Activated CD4-positive, alpha-beta T cell treated with anti-CD3 and anti-CD28 coated beads, Interleukin-2, amount 50 U/mL, for 48 hours (primary cell): Measurements from ENCODE around the gene AMOTL1.
A peak's percentile ranks its signal among the peaks of the same experiment; 100 is the strongest.
"Not testable (repeated sequence)": the region's sequence is repeated elsewhere in the genome, so short reads cannot be mapped to it uniquely, and the experiment has no call there.

Source experiments
- DNase-seq, 2 experiments: peaks; one replicate each; pipeline ENCODE4 v3.0.0-alpha.2; 2020

The AMOTL1 gene

DNA sequence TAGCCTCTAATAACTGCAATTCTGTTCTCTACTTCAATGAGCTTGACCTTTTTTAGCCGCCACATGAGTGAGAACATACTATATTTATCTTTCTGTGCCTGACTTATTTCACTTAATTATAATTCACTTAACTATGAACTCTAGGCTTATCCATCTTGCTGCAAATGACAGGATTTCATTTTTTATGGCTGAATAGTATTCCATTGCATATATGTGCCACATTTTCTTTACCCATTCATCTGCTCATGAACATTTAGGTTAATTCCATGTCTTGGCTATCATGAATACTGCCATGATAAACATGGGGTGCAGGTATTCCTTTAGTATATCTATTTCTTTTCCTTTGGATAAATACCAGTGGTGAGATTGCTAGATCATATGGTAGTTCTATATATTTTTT is 120.0 kb downstream of the AMOTL1 start:
- DNase-seq = no peak

DNA sequence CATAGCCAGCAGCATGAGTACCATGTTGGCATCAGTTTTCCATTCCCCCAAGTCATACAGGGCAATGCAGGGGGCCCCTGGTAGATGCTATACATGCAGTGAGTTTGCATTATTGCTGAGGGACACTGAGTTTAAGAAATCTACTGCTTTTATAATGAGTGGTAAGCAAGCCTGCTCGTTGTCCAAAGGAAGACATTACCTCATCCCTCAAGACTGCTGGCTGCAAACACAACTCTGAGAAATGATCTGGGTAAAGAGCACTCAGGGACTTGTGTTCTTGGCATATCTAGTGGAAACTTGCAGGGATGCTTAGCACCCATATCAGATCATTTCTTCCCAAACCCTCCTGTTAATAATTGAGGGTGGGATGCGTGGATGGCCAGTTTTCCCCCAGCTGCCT is 127.3 kb downstream of the AMOTL1 start:
- no peak for DNase-seq

DNA sequence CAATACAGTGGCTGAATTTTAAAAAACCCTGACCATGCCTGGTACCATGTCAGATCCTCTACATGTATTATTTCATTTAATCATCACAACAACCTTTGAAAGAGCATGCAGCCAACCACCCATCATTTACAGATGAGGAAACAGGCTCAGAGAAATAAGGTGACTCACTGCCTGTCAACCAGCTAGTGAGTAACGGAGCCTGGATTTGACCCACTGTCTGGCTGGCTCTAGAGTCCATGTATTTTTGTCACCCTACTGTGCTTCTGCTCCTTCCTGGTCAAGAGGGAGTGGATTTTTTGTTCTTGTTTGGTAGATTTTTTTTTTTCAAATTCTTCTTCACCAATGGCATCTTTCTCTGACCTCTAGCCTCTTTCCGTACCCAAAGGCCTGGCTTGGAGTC is 127.8 kb downstream of the AMOTL1 start:
- no peak for DNase-seq

DNA sequence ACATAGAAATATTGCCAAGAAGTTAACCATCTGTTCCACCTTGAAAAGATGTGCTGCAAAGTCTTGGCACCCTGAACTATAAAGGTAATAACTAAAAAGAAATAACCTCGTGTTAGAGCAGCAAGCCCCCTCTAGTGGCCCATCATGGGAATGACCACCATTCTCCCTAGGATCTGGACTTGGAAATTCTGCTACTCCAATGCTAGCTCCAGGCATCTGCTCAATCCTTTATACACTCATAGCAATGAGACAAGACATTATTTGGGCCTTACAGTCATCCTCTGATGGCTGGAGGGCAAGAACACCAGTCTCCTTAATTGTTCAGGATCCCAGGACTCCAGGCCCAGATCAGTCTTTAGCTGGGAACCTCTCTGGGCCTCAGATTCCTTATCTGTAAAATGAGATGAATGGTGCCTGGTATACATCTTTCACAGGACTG is 129.2 kb downstream of the AMOTL1 start:
- DNase-seq = peak; percentile 40 to 63

DNA sequence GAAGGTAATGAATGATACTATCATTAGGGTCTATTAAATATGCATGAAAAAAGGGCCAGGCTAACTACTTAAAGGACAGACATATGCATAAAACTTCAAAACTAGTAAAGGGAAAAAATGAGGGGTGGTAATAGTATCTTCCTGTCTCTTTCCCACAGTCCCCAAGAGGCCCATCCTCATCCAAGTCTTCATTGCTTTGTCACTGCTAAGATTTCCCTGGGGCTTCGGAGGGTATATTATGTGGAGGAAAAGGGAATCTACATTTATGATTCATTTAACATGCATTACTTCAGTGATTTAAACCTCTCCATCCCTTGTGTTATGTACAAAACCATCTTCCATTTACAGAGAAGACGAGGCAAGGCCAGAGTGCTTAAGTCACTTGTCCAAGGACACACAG is 139.1 kb downstream of the AMOTL1 start:
- no peak for DNase-seq

DNA sequence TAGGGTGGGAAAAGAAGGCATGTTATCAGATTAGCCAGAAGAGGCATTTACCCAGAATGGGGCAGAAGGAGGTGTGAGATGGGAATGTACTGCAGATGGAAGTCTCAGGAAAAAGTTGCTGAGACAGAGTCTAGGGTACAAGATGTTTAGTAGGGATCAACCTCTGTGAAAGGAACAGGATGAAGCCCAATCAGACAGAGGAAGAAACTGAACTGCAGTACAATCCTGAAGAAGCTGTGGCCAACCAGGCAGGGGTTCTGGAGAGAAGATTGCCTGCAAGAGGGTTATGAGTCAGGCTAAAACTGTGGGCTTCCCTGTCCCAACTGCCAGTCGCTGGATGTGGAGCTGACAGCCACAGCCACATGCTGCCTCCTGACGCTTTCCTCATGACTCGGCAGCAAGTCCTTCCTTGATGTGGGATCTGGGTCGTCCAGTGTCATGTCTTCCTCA is 141.2 kb downstream of the AMOTL1 start:
- DNase-seq = no peak

DNA sequence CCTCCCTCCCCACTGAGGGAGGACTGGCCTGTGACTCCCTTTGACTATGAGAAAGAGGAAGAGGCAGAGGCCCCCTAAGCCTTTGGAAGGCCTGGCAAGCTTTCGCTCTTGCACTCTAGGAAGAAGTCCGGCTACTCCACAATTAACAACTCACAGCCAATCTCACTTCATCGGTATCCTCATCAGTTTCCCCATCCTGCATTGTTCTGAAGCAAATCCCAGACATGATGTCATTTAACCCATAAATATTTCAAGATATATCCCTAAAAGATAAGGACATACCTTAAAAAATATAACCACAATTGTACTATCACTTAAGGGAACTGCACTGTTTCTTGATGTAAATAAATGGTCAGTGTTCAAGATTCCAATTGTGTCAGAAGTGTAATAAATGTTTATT is 142.1 kb downstream of the AMOTL1 start:
- no peak for DNase-seq

DNA sequence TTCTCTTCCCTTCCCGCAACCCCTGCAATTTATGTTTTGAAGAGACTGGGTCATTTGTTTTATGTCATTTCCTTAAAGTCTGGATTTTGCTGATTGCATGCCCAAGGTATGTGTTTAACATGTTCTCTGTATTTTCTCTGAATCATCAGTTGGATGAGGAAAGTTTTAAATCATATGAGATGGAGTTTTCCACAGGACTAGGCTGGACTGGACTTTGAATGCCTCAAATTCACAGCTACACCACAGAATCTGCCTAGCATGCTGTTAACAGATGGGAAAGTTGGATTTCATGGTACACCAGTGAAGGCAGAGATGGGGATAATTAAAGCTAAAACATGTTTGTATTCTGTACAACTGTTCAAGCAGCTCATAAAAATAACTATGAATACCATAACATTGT is 142.6 kb downstream of the AMOTL1 start:
- no peak for DNase-seq

DNA sequence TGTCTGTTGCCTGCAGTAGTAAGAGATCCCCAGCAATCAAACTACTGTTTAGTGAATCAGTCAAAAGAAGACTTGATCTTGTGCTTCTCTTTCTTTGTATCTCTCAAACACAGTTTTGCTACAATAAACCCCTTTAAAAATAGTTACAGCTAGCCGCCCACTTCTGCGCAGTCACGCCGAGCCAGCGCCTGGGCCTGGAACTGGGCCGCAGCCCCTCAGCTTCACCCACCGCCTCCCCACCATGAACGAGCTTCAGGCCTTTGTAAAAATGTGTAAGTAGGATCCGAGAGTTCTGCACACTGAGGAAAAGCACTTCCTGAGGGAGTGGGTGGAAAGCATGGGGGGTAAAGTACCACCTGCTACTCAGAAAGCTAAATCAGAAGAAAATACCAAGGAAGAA is 144.7 kb downstream of the AMOTL1 start:
- no peak for DNase-seq

DNA sequence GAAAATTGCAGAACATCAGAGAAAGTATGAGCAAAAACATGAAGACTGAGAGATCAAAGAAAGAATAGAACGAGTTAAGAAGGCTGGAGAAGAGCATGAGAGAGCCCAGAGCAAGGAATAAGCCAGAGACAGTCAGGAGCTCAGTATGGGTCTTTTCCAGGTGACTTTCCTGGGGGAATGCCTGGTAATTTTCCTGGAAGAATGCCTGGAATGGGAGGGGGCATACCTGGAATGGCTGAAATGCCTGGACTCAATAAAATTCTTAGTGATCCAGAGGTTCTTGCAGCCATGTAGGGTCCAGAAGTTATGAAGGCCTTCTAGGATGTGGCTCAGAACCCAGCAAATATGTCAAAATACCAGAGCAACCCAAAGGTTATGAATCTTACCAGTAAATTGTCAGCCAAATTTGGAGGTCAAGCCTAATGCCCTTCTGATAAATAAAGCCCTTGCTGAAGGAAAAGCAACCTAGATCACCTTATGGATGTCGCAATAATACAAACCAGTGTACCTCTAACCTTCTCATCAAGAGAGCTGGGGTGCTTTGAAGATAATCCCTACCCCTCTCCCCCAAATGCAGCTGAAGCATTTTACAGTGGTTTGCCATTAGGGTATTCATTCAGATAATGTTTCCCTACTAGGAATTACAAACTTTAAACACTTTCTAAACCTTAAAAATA is 145.7 kb downstream of the AMOTL1 start:
- DNase-seq = not testable (repeated sequence)

DNA sequence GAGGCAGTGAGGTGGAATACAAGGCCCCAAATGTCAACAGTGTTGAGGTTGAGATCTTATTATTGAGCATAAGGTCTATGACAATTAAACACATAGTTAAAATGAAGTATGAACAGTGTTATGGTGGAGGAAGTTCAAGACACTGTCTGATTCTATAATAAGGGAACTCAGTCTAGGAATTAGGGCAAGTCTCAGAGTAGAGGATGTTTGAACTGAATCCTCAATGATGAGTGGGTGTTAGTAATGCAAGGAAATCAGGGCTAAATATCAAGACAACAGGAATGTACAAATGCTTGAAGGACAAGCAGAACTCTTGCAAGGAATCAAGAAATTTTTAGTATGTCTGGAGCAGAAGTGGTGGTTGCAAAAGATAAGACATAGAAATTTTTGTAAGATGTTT is 152.2 kb downstream of the AMOTL1 start:
- DNase-seq = no peak

DNA sequence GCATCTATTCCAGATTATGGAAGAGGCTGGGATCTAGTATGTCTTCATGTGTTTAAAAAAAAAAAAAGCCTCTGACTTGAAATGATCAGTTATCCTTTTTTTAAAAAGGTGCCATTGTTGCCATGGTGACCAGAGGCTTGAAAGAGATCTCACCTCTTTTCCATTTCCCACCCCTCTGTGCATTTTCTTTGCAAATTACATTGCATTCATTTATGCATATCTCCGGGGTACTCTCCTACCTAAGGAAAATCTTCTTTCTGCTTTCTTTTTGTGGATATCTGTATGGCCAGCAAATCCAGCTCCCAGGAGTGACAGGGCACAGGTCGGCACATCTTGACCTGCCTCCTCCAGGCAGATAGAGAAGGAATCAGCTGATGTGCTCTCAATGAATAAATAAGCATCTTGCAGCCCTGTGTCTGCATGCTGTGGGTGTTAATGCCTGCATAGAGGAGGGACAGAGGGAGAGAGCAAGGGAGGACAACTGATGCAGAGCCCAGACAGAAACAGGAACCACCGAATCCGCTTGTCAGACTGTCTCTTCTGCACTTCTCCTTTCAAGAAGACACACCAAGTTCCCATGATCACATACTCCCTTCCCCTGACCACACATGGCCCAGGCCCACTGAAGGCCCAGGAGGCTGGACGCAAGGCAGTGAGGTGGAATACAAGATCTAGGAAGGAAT is 154.3 kb downstream of the AMOTL1 start:
- DNase-seq = no peak

DNA sequence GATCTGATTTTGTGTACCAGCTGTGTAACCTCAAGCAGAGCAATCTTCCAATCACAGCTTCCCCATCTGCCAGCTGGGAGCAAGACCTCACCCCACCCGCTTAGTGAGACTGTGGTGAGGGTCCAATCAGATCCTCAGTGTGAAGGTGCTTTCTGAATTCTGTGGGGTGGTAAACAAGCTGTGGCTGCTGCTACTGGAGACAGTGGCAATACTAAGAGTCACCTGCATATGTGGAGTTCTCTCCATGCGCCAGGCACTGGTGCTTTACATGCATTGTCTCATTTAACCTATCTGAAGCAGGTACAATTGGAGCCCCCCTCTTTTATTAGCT is 154.8 kb downstream of the AMOTL1 start:
- DNase-seq = no peak

DNA sequence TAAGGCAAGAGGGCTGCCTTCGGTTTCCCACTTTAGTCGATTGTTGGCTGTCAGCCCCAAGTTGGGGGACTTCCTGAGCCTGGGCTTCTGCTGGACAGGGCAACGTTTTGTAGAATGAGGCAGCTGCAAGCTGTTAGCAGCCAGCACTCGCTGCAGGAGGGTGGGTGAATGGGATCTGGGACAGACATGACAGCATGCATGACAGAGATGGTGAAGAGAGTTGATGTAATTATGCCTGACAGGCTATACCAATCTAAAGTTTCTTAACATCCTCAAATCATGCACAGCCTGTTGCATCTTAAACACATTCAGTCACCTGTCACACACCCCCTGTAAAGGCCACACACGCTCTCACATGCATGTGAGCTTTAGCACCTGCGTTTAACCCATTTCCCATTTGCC is 156.0 kb downstream of the AMOTL1 start:
- no peak for DNase-seq

DNA sequence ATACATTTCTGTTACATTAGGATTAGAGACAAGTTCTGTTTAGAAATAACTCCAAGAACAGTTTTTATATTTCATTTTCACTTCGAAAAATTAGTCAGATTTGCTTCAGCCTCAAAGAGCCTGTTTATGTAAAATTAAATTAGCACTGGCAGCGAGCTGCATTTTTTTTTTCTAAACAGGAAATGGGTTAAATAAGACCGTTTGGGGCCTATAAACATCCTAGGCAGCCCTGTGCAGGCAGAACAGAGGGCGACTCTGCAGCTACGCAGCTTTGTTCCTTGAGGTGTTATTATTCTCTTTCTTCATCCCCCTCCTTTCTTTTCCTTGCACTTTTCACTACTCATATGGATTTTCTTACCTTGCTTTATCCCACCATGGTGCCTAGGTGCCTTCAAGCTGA is 156.5 kb downstream of the AMOTL1 start:
- DNase-seq = no peak

DNA sequence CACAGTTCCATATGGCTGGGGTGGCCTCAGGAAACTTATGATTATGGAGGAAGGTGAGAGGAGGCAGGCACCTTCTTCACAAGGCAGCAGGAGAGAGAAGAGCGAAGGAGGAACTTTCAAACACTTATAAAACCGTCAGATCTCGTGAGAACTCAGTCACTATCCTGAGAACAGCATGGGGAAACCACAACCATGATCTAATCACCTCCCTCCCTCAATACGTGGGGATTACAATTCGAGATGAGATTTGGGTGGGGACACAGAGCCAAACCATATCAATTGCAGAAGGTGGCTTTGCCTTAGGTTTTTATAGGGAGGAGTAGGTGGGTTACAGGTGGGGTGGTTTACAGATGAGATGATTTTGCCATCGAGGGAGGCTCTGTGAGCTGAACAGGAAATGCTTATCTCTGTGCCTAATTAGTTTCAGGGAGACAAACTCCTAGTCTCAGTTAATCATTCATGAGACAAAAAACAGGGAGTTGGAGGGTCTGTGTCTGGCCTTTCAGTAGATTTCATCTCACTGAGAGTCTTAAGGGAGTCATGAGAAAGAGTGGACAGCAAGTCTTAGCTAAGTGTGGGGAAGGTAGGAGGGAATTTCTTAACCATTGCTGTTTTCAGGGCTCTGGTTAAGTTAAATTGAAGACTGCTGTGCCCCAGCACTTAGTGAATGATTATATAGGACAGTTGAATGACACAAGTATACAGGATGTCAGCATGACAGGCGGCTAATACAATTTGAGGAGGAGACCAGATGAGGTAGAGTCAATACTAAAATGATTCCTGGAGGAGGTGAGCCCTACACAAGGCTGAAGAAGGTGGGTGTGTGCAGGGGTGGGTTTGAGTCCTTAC is 157.5 kb downstream of the AMOTL1 start:
- DNase-seq = no peak

DNA sequence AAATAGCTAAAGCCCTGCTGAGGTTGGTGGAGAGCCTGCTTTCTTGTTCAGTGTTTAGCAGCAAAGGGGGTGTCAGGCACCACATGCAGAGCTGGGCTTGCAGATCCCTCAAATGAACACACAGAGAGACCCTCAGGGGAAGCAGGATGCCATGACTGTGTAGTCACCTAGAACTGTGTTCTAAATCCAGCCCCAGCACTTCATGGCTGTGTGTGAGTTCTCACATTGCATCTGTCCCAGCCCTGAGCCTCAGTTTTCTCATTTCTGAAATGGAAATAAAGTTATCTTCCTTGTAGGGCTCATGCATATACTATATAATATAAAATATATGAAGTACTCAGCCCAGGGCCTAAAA is 158.1 kb downstream of the AMOTL1 start:
- DNase-seq = no peak
